ENCODE results near the gene GFI1B. TPM values are rescaled to one million over a fixed set of nuclear protein-coding genes. Genes with fewer than 3 reads are reported as not detected.
"Not testable (repeated sequence)": the region's sequence is repeated elsewhere in the genome, so short reads cannot be mapped to it uniquely, and the experiment has no call there.

GFI1B gene
- total RNA-seq, 1 donor from 2014 or later, result not detected

DNA sequence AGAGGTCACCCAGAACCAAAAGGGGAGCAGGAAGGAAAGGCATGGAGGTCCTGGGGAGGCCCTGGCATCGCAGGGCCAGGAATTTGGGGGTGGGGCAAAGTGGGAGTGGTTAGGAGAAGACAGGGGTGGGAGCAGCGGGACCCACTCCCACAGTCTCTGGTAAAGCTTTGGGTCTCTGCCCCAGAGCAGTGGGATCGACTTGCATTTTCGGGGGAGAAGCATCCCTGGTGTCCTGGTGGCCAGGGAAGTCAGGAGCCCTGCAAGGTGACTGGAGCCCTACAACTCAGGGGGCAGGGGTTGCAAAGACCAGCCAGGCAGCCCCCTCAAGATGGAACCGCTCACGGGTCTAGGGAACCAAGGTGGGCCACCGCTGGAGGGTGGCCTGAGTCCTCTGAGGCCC, 29.9 kb downstream of the GFI1B start:
- DNase-seq (ENCODE audit: extremely low read depth, low read depth, low spot score), result no peak

DNA sequence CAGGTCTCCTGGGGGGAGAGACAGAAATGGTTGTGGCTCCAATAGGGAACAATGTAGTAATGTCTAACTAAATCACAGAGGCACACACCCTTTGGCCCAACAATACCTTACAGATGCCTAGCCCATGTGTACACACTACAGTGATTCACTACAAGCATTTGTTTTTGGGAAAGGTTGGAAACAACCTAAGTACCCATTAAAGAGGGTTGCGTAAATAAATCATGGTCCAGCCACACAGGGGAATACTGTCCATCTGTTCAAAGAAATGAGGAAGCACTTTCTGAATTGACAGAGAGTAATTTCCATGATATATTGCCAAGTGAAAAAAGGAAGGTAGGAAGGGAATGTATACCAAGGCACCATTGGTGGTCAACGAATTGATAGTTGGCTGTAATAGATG, 30.3 kb downstream of the GFI1B start:
- no peak for DNase-seq (ENCODE audit: extremely low read depth, low read depth, low spot score)

DNA sequence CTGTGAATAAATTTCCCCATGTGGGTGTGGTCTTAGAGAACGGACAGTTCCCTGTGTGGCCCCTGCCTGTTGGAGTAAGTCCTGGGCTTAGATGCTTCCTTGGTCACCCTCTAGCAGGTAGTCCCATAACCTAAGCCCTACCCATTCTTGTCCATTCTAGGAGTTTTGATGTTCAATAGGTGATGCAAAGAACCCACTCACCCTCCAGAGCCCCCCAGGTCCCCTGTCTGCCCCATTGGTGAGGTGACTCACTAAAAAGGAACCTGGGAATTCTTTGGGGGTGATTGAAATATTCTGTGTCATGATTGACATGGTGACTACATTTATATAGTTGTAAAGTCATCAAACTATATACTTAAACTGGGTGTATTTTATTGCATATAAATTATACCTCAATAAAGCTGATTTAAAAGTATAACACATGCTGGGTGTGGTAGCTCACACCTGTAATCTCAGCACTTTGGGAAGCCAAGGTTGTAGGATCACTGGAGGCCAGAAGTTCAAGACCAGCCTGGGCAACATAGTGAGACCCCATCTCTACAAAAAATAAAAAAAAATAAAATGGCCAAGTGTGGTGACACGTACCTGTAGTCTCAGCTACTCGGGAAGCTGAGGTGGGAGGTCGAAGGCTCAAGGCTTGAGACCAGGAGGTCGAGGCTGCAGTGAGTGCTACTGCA, 31.6 kb downstream of the GFI1B start:
- no peak for DNase-seq (ENCODE audit: extremely low read depth, low read depth, low spot score)

DNA sequence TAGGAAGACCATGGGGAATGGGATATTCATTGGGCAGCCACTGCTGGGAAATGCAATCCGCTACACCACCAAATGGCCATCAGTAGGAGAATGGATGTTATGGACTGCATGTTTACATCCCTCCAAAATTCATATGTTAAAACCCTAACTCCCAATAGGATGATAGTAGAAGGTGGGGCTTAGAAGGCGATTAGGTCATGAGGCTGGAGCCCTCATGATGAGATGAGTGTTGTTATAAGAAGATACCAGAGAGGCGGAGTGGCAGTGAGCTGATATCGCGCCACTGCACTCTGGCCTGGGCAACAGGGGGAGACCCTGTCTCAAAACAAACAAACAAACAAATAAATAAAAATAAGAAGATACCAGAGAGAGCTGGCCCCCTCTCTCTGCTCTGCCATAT, 36.2 kb downstream of the GFI1B start:
- DNase-seq (ENCODE audit: extremely low read depth, low read depth, low spot score), result no peak

DNA sequence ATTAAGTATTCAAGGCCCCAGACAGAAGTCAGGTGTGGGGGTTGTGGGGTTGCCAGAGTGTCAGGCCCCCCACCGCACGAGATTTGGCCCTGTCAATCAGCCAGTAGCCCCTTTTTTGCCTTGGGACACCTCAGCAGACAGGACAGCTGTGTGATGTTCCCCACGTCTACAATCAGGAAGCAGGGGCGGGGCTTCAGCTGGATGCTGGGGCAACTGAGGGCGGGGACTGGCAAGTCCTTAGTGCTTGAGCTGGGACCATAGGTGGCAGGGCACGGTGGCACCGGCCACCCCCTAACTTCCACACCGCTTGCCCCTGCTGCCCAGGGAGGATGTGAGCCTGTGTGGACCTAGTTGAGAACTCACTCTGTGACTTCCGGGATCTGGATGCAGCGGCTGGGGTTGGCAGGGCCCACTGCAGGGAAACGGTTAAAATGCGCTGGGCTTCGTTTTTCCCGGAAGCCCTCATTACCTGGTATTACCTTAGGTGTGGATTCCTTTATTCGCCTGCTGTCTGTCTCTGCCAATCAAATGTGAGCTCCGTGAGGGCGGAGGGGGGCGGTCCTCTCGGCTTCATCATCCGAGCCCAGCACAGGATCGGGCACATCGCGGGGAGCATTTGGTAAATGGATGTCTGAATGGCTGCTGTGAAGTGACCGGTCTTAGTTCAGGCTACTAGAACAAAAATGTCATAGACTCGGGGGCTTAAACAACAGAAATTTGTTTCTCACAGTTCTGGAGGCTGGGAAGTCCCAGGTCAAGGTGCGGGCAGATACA, 44.8 kb downstream of the GFI1B start:
- no peak for DNase-seq (ENCODE audit: extremely low read depth, low read depth, low spot score)

DNA sequence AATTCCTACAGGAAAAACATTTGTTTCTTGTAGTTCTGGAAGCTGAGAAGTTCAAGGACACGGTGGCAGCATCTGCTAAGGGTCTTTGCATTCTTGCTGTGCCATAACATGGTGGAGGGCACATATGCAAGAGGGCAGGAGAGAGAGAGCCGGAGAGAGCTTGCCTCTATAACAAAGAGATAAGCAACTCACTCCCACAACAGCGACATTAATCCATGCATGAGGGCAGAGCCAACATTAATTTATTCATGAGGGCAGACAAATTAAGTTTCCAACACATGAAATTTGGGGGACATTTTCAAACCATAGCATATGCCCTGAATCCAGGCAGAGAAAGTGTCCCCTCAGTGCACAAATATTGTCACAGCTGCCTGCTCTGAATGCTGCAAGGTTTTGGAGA, 47.9 kb downstream of the GFI1B start:
- no peak for DNase-seq (ENCODE audit: extremely low read depth, low read depth, low spot score)

DNA sequence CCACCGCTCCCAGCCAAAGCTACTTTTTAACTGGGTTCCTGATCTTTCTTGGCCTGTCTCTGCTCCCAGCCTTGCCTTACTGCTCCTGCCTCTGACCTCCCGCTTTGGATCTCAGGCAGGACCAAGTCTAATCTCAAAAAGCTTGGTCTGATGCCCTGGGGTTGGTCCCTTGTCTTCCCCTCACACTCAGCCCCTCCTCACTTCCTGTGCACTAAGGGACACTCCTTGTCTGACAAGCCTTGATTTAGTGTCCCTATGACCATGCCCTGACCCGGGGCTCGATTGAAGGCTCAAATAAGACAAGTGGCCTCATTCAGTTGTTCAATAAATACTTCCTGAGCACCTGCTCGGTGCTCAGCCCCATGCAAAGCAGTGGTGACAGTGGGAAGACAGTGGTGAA, 48.6 kb downstream of the GFI1B start:
- DNase-seq (ENCODE audit: extremely low read depth, low read depth, low spot score), result no peak

DNA sequence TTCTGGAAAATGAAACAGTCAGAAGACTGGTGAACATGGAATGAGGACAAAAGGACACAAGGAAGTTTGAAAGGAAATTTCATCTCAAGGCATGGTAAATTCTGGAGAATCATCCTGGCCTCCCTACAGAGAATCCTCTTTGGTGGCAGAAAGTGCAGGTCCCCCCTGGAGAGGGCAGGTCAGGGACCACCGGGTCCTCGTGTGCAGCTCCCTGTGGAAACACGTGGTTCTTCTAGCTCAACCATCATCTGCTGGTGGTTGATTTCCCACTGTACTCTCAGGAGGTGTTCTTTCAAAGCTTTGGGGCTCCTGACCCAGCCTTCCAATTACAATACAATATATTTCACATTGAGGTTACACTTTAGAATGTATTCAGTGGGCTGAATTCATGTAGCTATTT, 49.7 kb downstream of the GFI1B start:
- no peak for DNase-seq (ENCODE audit: extremely low read depth, low read depth, low spot score)

DNA sequence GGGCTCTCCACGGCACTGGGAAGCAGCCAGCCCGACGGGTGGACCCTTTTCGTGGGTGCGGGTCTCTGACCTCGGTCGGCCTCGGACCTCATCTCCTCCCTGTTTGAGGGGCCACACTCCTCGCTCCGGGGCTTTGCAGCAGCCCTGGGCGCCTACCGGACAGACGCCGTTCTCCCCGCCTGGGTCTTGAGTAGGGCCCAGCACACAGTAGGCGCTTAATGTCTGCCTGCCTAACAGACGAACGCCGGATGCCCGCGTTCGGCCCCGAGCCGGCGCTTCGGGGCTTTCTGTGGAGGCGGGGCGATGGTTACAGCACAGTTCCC, 51.5 kb downstream of the GFI1B start:
- DNase-seq (ENCODE audit: extremely low read depth, low read depth, low spot score), result no peak

DNA sequence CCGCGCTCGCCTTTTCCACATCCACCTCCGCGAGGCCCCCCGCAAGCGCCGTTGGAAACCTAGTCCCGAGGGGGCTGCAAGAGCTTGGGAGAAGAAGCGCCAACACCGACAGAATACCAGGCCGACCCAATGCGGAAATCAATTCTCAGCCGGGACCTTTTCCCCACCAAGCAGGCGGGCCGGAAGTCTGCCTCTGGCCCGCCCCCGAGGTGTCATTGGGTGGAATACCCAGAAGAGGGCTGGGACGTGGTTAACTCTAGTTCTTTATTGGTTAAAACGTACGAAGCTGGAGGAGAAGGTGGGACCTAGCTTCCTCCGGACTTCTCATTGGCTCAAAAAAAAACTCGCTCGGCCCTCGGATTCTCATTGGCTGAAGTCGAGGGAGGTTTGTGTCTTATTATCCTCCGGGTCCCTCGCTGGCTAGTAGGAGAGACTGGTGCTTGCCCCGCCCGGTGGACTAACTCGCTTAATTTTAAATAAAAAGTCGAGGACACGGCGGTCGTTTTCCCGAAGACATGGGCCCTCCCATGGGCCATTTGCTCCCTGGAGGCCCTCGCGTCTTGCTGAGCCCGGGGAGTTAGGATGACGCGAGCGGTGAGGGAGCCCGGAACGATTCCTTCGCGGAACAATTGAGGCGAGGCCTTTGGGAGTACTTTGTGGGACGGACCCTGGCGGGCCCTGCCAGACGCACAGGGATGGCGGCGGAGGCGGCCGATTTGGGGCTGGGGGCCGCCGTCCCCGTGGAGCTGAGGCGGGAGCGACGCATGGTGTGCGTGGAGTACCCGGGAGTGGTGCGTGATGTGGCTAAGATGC, 52.0 kb downstream of the GFI1B start, which contains the start of gene GTF3C5:
Gene GTF3C5, plus strand, starts transcription at position 681 of the 813 bp plus-strand sequence. Its CDS starts 15 bp downstream, at position 696.
- DNase-seq (ENCODE audit: extremely low read depth, low read depth, low spot score), result peak; percentile 99

DNA sequence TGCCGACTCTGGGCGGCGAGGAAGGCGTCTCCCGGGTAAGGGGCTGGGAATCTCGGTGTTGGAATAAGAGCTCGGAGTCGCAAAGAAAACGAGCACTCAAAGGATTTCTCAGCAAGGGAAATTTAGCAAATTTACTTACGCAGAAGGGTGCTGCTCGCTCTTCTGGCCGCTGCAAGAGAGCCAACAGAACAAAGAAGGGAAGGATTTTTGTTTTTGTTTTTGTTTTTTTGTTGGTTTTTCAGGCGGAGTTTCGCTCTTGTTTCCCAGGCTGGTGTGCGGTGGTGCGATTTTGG, 52.6 kb downstream of the GFI1B start:
- no peak for DNase-seq (ENCODE audit: extremely low read depth, low read depth, low spot score)

DNA sequence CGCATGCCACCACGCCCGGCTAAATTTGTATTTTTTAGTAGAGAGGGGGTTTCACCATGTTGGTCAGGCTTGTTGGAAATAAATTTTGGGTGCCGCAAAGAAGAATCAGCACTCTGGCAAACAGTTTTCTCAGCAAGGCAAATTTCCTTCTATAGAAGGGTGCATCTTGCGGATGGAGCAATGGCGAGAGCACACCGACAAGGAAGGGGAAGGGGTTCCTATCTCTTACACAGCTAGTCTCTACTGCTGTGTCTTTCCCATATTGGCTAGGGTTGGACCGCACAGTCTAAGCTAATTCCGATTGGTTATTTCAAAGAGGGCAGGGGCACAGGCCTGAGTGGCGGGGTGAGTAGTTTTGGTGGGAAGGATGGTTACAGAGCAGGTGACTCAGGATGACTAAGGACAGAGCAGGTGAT, 53.0 kb downstream of the GFI1B start:
- DNase-seq (ENCODE audit: extremely low read depth, low read depth, low spot score), result no peak

DNA sequence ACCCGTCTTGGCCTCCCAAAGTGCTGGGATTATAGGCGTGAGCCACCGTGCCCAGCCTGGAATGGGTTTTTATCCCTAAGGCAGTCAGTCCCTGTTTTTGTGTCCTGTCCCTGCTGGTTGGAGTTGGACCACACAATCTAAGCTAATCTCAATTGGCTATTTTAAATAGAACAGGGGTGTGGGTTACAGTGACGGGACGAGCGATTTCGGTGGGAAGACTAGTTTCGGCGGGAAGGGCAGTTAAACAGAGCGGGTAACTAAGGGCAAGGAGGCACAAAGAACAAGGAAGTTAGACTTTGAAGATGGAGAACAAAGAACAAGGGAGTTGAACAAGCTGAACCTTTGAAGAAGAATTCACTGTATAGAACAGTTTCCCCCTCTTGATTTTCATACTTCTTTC, 53.7 kb downstream of the GFI1B start:
- DNase-seq (ENCODE audit: extremely low read depth, low read depth, low spot score), result no peak

DNA sequence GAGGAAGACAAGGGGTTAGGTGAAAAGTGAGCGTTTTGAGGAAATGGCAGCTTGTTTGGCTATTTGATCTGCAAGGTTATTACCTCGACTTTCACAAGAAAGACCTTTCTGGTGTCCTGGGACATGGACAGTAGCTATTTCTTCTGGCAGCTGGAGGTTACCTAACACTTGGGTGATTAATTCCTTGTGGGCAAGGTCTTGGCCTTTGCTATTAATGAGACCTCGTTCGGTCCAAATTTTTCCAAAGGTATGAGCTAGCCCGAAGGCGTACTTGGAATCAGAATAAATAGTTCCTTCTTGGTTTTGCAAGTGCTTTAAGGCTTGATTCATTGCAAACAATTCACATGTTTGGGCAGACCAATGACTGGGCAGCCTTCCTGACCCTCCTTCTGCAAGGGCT, 57.2 kb downstream of the GFI1B start:
- no peak for DNase-seq (ENCODE audit: extremely low read depth, low read depth, low spot score)

DNA sequence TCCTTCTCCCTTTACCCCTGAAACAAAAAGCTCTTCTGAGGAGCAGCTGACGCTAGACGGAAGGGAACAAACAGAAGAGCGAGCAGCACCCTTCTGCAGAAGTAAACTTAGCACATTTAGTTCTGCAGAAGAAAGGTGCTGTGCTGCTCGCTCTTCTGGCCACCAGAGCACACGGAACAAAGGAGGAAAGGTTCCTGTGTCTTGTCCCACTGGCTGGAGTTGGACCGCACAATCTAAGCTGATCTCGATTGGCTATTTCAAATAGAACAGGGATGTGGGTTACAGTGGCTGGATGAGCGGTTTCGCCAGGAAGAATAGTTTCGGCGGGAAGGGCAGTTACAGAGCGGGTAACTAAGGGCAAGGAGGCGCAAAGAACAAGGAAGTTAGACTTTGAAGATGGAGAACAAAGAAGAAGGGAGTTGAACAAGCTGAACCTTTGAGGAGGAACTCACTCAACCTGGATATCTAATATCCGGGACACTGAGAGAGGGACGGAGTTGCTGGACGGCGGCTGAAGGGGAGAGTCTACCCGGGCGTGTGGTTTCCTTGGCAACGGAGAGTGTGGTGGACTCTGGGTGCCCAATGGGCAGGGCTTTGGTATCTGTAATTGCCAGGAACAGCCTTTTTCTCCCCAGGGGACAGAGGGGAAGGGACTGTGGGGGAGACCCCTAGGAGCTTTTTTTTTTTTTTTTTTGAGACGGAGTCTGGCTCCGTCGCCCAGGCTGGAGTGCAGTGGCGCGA, 59.5 kb downstream of the GFI1B start:
- no peak for DNase-seq (ENCODE audit: extremely low read depth, low read depth, low spot score)

DNA sequence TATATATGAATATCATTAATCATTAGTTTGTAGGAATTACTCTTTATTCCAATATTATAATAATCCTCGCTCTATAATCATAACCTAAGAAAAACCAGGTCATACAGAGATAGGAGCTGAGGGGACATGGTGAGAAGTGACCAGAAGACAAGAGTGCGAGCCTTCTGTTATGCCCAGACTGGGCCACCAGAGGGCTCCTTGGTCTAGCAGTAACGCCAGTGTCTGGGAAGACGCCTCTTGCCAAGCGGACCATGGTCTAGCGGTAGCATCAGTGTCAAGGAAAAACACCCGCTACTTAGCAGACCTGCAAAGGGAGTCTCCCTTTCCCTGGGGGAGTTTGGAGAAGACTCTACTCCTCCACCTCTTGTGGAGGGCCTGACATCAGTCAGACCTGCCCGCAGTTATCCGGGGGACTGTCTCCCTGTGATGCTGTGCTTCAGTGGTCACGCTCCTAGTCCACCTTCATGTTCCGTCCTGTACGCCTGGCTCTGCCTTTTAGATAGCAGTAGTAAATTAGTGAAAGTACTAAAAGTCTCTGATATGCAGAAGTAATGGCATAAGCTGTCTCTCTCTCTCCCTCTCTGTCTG, 62.5 kb downstream of the GFI1B start:
- DNase-seq (ENCODE audit: extremely low read depth, low read depth, low spot score), result not testable (repeated sequence)

Other genes with a start within 250 kb of the GFI1B start
- 0.24 and 1.5 TPM in 2 replicates for gene AK8, start 100.4 kb upstream of the GFI1B start, total RNA-seq
- 3.2 TPM in 2 replicates for gene SPACA9, start 99.8 kb upstream of the GFI1B start, total RNA-seq
- 25.0 and 37.1 TPM in 2 replicates for gene TSC1, start 34.1 kb upstream of the GFI1B start, total RNA-seq
- gene GTF3C5, start 52.3 kb downstream of the GFI1B start, total RNA-seq, result 60.6 and 72.7 TPM in 2 replicates
- 0.34 and 0.99 TPM in 2 replicates for gene CEL, start 83.3 kb downstream of the GFI1B start, total RNA-seq
- gene RALGDS, start 142.5 kb downstream of the GFI1B start, total RNA-seq, result 65.7 and 99.4 TPM in 2 replicates
- gene GBGT1, start 185.2 kb downstream of the GFI1B start, total RNA-seq, result 4.3 and 6.6 TPM in 2 replicates
- gene OBP2B, start 230.6 kb downstream of the GFI1B start, total RNA-seq, result not detected in 2 replicates